HG03342 (cell line): Measurements from ENCODE around the gene OPN5.

Experiments
- ATAC-seq: cut with Tn5 transposase; IDR thresholded peaks from one replicate; pipeline ENCODE4 v1.9.1; 2021; ENCODE audit warnings: mild to moderate bottlenecking, moderate library complexity; ENCODE audit not compliant: unreplicated experiment

OPN5 gene

DNA sequence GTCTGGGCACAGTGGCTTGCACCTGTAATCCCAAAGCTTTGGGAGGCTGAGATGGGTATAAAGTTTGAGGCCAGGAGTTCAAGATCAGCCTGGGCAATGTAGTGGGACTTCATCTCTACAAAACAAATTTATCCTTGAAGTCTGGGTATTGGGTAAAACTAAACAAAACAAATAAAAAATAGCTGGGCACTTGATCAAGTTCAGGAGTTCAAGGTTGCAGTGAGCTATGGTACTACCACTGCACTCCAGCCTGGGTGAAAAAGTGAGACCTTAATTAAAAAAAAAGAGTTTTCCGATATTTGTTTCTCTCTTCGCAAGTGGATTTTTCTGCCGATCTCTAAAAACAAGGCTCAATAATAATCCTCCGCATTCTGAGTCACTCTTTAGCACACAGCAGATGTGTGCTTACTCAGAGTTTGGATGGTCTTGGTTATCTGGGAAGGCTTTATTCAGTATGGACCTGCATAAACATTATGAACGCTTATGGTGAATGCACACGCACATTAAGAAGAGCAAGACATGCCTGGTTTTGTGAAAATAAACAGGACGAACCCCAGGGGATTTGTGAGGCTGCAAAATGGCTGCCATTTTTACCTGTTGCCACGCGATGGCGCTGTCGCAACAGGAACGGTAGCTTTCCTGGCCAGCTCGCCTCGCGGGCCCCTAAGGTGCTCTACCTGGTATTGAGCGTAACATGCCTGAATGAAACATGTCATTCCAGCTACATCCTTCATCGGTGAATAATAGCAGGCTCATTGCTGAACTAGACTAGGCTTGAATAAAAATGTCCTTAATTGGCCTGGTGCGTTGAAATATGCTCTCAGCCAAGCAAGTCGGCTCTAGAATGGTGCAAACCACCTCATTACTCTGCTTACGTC is 6.0 kb downstream of the OPN5 start:
- ATAC-seq: peak; percentile 79

DNA sequence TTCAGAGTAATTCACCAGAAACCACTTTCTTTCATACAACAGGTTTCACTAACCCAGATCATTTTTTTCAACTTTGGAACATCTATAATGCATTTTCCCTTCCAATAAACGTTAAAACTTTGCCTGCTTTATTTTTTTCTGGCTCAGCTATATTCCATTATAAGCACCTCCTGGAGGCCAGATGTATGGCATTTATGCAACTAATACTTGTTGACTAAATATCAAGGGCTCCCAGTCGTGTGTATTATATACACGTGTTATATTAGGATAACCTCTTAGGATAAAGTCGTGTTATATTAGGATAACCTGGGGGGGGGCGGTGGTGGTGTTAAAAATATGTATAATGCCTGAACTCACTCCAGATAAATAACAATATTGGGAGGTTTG is 6.7 kb downstream of the OPN5 start:
- no peak for ATAC-seq

- no peak for ATAC-seq
These were observed 7.7 kb downstream of the OPN5 start for GRCh38 chr6:47789553-47789952.

GRCh38 chr6:47792216-47792733 is 10.4 kb downstream of the OPN5 start:
- ATAC-seq: no peak

DNA sequence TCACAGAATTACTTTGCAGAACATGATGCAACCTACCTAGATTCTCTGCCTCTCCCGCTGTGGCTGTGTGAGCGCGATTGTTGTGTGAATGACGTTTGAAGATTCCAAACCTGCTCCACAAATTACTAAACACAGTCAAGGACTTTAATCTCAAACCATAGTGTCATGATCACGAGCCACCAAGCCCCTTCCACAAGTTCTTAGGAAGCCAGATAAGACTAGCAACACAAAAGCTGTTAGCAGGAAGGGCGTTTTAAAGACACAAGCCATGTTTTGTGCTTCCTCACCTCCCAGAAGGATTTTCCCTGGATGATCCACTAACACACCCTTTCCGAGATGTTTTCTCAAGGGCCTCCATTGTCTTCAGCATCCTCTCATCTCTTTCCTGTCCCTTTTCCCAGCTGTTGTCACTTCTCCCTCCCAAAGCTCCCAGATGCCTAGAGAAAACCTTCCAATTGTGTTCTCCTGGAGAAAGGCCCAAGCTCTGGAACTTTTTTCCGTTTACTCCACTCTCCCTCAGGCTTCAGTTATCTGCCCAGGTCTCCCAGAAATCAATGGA is 12.8 kb downstream of the OPN5 start:
- ATAC-seq: no peak

DNA sequence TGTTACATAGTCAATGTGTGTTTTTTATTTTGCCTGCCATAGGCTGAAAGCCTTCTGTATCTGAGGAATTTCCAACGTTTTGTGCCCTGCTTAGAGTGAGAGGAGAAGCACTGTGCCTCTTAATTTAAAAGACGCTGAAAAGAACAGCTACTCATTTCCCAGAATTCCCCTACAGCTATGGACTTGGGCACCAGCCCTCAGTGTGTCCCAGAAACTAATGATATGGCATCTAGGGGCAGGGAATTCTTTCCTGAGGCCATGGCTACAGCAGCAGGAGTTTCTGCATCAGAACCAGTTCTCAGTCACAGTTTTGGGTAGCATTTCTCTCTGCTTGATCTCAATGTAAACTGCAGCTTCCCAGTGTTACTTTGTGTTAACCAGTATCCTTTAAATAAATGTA is 20.2 kb downstream of the OPN5 start:
- no peak for ATAC-seq

- no peak for ATAC-seq
These were observed 23.0 kb downstream of the OPN5 start for GRCh38 chr6:47804821-47805220.

GRCh38 chr6:47809873-47810272 is 28.0 kb downstream of the OPN5 start:
- no peak for ATAC-seq

DNA sequence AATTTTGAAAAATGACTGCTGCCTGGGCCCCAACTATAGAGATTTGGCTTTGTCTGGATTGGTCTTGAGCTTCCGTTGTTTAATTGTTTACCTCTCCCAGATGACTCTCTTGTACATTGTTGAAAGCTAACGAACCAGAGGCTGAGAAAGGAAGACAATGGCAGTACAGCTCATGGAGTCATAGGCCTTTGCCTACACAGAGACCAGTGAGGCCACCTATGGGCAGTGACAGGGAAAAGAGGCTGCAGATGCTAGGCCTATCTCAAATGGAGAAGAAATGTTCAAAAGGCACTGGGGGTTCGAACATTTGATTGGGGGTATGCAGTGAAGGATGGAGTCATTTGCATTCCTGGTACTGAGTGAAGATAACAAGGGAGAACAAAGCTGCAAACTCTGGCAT is 29.1 kb downstream of the OPN5 start:
- no peak for ATAC-seq

- no peak for ATAC-seq
These were observed 29.6 kb downstream of the OPN5 start for GRCh38 chr6:47811443-47811842.

GRCh38 chr6:47817749-47818148 is 35.9 kb downstream of the OPN5 start:
- no peak for ATAC-seq

DNA sequence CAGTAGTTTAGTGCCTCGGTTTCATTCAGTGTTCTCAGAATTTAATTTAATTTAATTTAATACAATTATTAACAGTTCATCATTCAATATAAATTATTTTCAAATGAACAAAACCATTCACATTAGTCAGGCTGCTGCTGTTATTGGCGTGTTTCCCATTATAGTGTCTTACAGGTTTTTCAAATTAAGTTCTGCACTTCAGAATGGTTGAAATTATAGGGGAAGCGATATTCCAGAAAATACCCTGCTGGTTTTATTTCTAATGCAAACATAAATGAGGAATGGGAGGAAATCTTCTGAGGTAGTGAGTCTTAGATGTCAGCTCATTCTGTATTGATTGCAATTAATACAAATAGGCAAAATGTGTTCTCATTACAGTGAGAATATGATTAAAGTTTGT is 37.6 kb downstream of the OPN5 start:
- no peak for ATAC-seq

GRCh38 chr6:47822856-47823554 is 41.2 kb downstream of the OPN5 start:
- no peak for ATAC-seq

- ATAC-seq: no peak
These were observed 50.7 kb downstream of the OPN5 start for GRCh38 chr6:47832386-47833100.

DNA sequence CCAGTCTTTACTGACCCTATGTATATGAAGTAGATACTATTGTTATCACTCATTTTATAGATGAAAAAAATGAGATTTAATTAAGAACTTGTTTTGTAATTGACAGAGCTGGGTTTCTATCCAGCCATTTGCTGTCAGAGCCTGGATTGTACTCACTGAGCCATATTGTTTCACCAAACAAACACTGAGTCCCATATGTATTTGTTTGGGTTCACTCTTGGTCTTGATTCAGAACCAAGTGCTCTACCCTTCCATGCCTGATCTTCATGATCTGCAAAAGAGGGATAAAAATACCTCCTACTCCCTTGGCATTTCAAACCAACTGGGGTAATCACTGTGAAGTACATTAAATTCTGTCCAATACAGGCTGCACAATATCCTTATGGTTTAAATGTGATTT is 52.4 kb downstream of the OPN5 start:
- ATAC-seq: no peak

GRCh38 chr6:47836046-47836445 is 54.2 kb downstream of the OPN5 start:
- peak; percentile 61 for ATAC-seq

DNA sequence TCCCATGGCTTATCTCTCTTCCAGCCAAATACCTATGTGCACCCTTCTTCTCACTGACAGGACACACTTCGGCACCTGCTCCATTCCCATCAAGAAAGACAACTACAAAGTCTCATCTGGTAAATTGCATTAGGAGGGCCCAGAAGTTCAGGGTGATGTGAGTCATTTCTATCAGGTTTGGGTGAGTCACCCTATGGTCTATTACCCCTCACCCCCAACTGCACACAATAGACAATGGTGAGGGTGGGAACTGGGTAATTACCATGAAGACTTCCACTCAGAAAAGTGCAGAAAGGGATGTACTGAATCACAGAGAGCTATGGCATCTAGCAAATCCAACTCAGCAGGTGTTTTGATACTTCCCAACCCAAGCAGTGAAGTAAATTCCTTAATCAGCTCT is 54.8 kb downstream of the OPN5 start:
- ATAC-seq: peak; percentile 92

DNA sequence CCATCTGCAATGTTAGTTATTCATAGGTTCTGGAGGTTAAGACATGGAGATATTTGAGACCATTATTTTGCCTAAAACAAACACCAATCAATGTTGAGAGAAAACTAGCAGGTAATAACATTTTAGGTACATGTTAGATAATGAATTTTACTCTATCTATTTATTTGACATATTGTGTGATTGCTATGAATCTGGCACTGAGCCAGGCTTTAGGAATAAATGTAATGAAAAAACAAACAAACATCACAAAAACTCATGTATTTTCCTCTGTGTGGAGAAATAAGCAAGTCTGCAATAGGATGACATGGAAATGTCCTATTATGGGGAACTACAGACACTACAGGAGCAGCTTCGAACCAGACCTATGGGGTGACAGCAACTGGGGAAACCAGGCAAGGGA is 57.8 kb downstream of the OPN5 start:
- no peak for ATAC-seq

DNA sequence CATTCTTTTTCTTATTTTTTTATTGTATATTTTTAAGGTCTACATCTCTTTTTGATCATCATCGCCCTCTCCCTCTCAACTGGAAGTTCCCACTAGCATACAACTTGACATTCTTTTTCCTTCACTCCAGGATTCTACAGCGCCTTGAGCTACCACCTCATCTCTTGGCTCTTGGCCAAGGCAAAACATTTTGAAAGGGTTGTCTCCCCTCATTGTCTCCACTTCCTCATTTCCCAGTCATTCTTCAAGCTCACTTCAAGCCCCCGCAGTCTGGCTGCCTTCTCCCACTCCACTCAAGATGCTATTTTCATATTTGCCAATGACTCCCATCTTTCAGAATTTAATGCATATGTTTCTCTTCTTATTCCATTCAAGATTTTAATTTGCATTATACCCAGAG is 63.0 kb downstream of the OPN5 start:
- no peak for ATAC-seq

- no peak for ATAC-seq
These were observed 64.9 kb downstream of the OPN5 start for GRCh38 chr6:47846752-47847151.

DNA sequence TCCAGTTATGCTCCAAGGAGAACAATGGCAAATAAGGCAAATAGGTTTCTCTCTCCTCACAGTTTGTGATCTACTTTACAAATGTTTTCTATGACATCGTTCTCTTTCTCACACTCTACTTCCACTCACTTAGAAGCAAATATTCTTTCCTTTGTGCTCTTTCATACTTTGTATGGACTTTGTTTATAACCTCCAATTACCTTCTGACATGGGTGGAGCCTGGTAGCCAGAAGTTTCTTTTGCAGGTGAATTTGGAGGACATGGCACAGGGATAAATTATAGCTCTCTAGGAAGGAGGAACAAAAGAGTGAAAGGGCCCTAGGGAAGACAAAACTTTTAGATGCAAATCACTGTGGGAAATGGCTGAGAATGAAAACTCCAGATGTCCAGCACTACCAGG is 69.3 kb downstream of the OPN5 start:
- no peak for ATAC-seq
